Calu3 (cell line): Measurements from ENCODE around the gene FHIT. TPM values are rescaled to one million over a fixed set of nuclear protein-coding genes. Genes with fewer than 3 reads are reported as not detected.

Experiments
- BruUV-seq: library from RNA; stranded (reverse); fragments of 400-500 nt; replicated peaks from 2 replicates; lab custom pipeline; 2021; lab: Mats Ljungman, UMichigan
- CTCF ChIA-PET: fragments of 300-600 bp; sonication (Branson Sonifier 250); formaldehyde crosslinking; loops from one replicate; lab custom pipeline; 2022; ENCODE audit warnings: antibody characterized with exemption; lab: Charles Lee
- DNase-seq: peaks from one replicate; pipeline ENCODE4 v3.0.0; 2022
- H3K27ac Mint-ChIP-seq: one replicate; pipeline ENCODE4 v1.8.0; 2022; ENCODE audit warnings: mixed read lengths; ENCODE audit not compliant: unreplicated experiment
- H3K27me3 Mint-ChIP-seq: one replicate; pipeline ENCODE4 v1.8.0; 2022; ENCODE audit warnings: mixed read lengths; ENCODE audit not compliant: unreplicated experiment
- H3K36me3 Mint-ChIP-seq: one replicate; pipeline ENCODE4 v1.8.0; 2022; ENCODE audit warnings: mild to moderate bottlenecking, moderate library complexity, mixed read lengths; ENCODE audit not compliant: insufficient read depth, unreplicated experiment
- H3K4me1 Mint-ChIP-seq: one replicate; pipeline ENCODE4 v1.8.0; 2022; ENCODE audit warnings: mild to moderate bottlenecking, low read depth, mixed read lengths; ENCODE audit not compliant: unreplicated experiment
- H3K4me3 Mint-ChIP-seq: one replicate; pipeline ENCODE4 v1.8.0; 2022; ENCODE audit warnings: mild to moderate bottlenecking, low read depth, moderate library complexity, mixed read lengths; ENCODE audit not compliant: unreplicated experiment
- H3K9me3 Mint-ChIP-seq: one replicate; pipeline ENCODE4 v1.8.0; 2022; ENCODE audit warnings: low read depth, mixed read lengths; ENCODE audit not compliant: unreplicated experiment
- intact Hi-C: fragments of 100-400 bp; cut with micrococcal nuclease; formaldehyde crosslinking; loops from one replicate; pipeline ENCODE4 v1.10.0; 2022; ENCODE audit not compliant: unreplicated experiment
- total RNA-seq: library from RNA; stranded (reverse); gene quantifications from 2 replicates; pipeline ENCODE4 v1.2.3, GENCODE V29; 2022
- TF ChIP-seq, protein P1 (sequence below): fragments of 200-600 bp; IDR thresholded peaks from one replicate; pipeline ENCODE4 v1.8.0; 2022; ENCODE audit warnings: antibody characterized with exemption; ENCODE audit not compliant: unreplicated experiment

Gene FHIT
- total RNA-seq, 1 experiment from 2014 or later: 6.2 TPM

DNA sequence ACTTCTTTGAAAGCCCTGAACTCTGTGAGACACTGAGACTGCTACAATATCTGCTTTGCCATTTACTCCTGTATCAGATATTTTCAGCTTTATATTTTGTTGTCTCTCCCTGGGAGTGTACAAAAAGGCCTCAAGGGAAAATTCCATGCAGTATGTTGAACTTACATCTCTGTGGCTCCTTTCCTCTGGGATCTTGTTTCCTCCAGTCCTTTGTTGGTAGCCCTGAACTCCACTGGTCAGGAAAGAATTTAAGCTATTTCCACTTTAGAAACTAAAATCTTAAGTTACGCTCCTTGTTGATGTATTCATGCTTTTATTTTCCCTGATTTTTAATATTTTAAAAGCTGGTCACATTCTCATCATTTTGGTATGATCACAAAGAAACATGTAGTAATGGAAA is 277.9 kb downstream of the FHIT start:
- Mint-ChIP-seq H3K27ac (no peak overlapping the region), H3K36me3 (no peaks in the 10 kb centered on the region), H3K9me3 (no peaks in the 10 kb centered on the region), H3K27me3 (no peaks in the 10 kb centered on the region), H3K4me1 (no peaks in the 10 kb centered on the region), H3K4me3 (no peak overlapping the region)
- intact Hi-C loops: loop anchor here (10.0 kb wide), 1 partner anchor 351 kb away; no protein-coding TSS in a partner anchor
- no peak for DNase-seq
- TF ChIP-seq, protein P1, sequence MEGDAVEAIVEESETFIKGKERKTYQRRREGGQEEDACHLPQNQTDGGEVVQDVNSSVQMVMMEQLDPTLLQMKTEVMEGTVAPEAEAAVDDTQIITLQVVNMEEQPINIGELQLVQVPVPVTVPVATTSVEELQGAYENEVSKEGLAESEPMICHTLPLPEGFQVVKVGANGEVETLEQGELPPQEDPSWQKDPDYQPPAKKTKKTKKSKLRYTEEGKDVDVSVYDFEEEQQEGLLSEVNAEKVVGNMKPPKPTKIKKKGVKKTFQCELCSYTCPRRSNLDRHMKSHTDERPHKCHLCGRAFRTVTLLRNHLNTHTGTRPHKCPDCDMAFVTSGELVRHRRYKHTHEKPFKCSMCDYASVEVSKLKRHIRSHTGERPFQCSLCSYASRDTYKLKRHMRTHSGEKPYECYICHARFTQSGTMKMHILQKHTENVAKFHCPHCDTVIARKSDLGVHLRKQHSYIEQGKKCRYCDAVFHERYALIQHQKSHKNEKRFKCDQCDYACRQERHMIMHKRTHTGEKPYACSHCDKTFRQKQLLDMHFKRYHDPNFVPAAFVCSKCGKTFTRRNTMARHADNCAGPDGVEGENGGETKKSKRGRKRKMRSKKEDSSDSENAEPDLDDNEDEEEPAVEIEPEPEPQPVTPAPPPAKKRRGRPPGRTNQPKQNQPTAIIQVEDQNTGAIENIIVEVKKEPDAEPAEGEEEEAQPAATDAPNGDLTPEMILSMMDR: no peak
- CTCF ChIA-PET: no interaction called here
- BruUV-seq: no TSS peak

DNA sequence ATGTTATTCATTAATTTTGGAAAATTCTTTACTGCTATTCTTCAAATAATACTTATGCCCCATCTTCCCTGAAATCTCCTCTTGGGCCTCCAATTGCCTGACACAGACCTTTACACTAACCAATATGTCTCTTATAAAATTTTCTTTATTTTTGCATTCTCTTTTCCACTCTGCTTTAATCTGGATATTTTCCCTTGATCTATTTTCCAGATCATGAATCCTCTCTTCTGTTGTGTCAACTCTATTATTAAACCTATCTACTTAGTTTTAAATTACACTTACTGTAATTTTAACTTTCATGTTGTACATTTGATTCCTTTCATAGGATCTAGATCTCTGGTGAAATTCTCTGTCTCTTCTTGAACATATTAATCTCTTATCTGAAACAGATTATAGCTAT is 278.7 kb downstream of the FHIT start:
- H3K4me1 Mint-ChIP-seq: no peaks in the 10 kb centered on the region
- no peak overlapping the region for H3K4me3 Mint-ChIP-seq
- TF ChIP-seq, protein P1: no peak
- intact Hi-C loops: loop anchor here (10.0 kb wide), 1 partner anchor 352 kb away; no protein-coding TSS in a partner anchor
- no TSS peak for BruUV-seq
- H3K27me3 Mint-ChIP-seq: no peaks in the 10 kb centered on the region
- H3K27ac Mint-ChIP-seq: no peak overlapping the region
- no peaks in the 10 kb centered on the region for H3K36me3 Mint-ChIP-seq
- DNase-seq: no peak
- no peaks in the 10 kb centered on the region for H3K9me3 Mint-ChIP-seq
- CTCF ChIA-PET: no interaction called here

DNA sequence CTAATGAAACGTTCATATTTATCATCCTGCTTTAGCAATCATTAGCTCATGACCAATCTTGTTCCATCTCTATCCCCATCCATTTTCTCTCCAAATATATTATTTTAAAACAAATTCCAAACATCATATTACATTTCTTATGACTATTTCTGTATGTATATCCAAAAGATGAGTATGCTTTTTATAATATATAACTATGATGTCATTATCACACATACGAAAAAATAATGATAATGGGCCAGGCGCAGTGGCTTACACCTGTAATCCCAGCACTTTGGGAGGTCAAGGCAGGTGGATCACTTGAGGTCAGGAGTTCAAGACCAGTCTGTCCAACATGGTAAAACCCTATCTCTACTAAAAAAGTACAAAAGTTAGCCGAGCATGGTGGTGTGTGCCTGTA is 280.4 kb downstream of the FHIT start:
- TF ChIP-seq, protein P1: no peak
- BruUV-seq: no TSS peak
- intact Hi-C loops: loop anchor here (10.0 kb wide), 1 partner anchor 354 kb away; no protein-coding TSS in a partner anchor
- Mint-ChIP-seq H3K4me3 (no peak overlapping the region), H3K36me3 (no peaks in the 10 kb centered on the region), H3K27me3 (no peaks in the 10 kb centered on the region), H3K9me3 (no peaks in the 10 kb centered on the region), H3K27ac (no peak overlapping the region), H3K4me1 (no peaks in the 10 kb centered on the region)
- CTCF ChIA-PET: no interaction called here
- no peak for DNase-seq

- no peaks in the 10 kb centered on the region for H3K36me3 Mint-ChIP-seq
- H3K27me3 Mint-ChIP-seq: no peaks in the 10 kb centered on the region
- intact Hi-C loops: loop anchor here (5.0 kb wide), 1 partner anchor 270 kb away; no protein-coding TSS in a partner anchor
- TF ChIP-seq, protein P1: no peak
- no peaks in the 10 kb centered on the region for H3K4me1 Mint-ChIP-seq
- no peak overlapping the region for H3K27ac Mint-ChIP-seq
- no peak overlapping the region for H3K4me3 Mint-ChIP-seq
- H3K9me3 Mint-ChIP-seq: peaks cover 9% of the 10 kb centered on the region
- CTCF ChIA-PET: no interaction called here
- no TSS peak for BruUV-seq
- no peak for DNase-seq
These were observed 284.1 kb downstream of the FHIT start for GRCh38 chr3:60967141-60967540.
